Testis (tissue), 3 donors: ENCODE data around the gene NPR2. TPM values are rescaled to one million over a fixed set of nuclear protein-coding genes. Genes with fewer than 3 reads are reported as not detected.

Experiments used
- DNase-seq: peaks from one replicate; pipeline ENCODE4 v3.0.0-alpha.2; 2019
- H3K27ac ChIP-seq, 2 donors: fragments of 200-600 bp; sonication (generic); one replicate each; pipeline ENCODE4 v1.5.1; 2019
- H3K27me3 ChIP-seq: fragments of 200-600 bp; sonication (generic); one replicate; pipeline ENCODE4 v1.5.1; 2019
- H3K36me3 ChIP-seq: fragments of 200-600 bp; sonication (generic); one replicate; pipeline ENCODE4 v1.5.1; 2017; ENCODE audit warnings: low read depth; ENCODE audit errors: missing control alignments
- H3K4me1 ChIP-seq: fragments of 200-600 bp; sonication (generic); one replicate; pipeline ENCODE4 v1.5.1; 2019
- H3K4me3 ChIP-seq, 2 donors: fragments of 200-600 bp; sonication (generic); one replicate each; pipeline ENCODE4 v1.5.1; 2017 to 2019
- H3K9me3 ChIP-seq: fragments of 200-600 bp; sonication (generic); one replicate; pipeline ENCODE4 v1.5.1; 2017
- CTCF ChIP-seq, 3 experiments: fragments of 450-650 bp in 2 of 3; fragments of 200-600 bp in 1 of 3; sonication (generic) in 1 of 3; IDR thresholded peaks; one replicate each; pipeline ENCODE4 v1.5.1; 2016 to 2019; ENCODE audit warnings: antibody characterized with exemption in 3 of 3, mild to moderate bottlenecking in 2 of 3, moderate library complexity in 1 of 3
- POLR2A ChIP-seq: fragments of 450-650 bp; IDR thresholded peaks from one replicate; pipeline ENCODE4 v1.6.1; 2017; ENCODE audit warnings: antibody characterized with exemption, mild to moderate bottlenecking, moderate library complexity
- WGBS, 2 donors: methylation state at CpG; one replicate each; pipeline ENCODE4 v1.1.5; 2018; 5-methylcytosine and 5-hydroxymethylcytosine counted together
- intact Hi-C: fragments of 100-400 bp; cut with DNase I; formaldehyde crosslinking; loops from one replicate; pipeline ENCODE4 v1.15.1; 2023; ENCODE audit warnings: low total_unique reads
- polyA plus RNA-seq: library from polyadenylated mRNA; stranded (reverse); fragments of 350-450 nt; fragmentation: Illumina TruSeq; extraction: RNeasy Lipid Tissue Mini Kit (QIAGEN cat#74804); gene quantifications from one replicate; pipeline ENCODE4 v1.2.3, GENCODE V29; 2014; ENCODE audit warnings: low read depth, low replicate concordance; ENCODE audit not compliant: insufficient read depth
- total RNA-seq, 2 donors: library from RNA; depleted of rRNA; stranded (reverse); fragments of >200 nt; gene quantifications; one replicate each; pipeline ENCODE4 v1.2.3, GENCODE V29; 2016

Gene NPR2
- total and polyA plus RNA-seq, 3 donors from 2014 or later: 16.1 to 23.4 (median 18.5) TPM

GRCh38 chr9:35812025-35812602 is 20.7 kb downstream of the NPR2 start, which contains the start of gene SPAG8:
Gene SPAG8, minus strand, starts transcription at chr9:35812262. Its CDS starts 115 bp downstream, at chr9:35812147.
- H3K36me3 ChIP-seq: no peaks in the 10 kb centered on the region
- 2% methylated on average over 16 to 28 of the region's 28 CpGs for WGBS, 2 donors
- no peaks in the 10 kb centered on the region for H3K9me3 ChIP-seq
- peak; percentile 32 for TF ChIP-seq POLR2A
- TF ChIP-seq CTCF (IDR thresholded peaks at IDR 0.05): peak in 1 of 3 experiments; percentile 6
- peak within 1 kb of the TSS; percentile 59 to 64 for H3K4me3 ChIP-seq
- no peaks in the 10 kb centered on the region for H3K27me3 ChIP-seq
- DNase-seq: peak; percentile 97
- peak within 1 kb of the TSS in 1 of 2 donors; percentile 98 for H3K27ac ChIP-seq
- peaks cover 26% of the 10 kb centered on the region for H3K4me1 ChIP-seq
- intact Hi-C loops: loop anchor here (10.0 kb wide), 1 partner anchor 77 kb away; the partner anchor contains the start of genes CREB3 and TLN1

GRCh38 chr9:35813434-35814105 is 22.2 kb downstream of the NPR2 start:
- H3K36me3 ChIP-seq: no peaks in the 10 kb centered on the region
- intact Hi-C loops: loop anchor here (10.0 kb wide), 1 partner anchor 79 kb away; the partner anchor contains the start of genes CREB3 and TLN1
- H3K4me3 ChIP-seq: no peak overlapping the region
- 62 to 63% methylated on average over 9 to 10 of the region's 10 CpGs for WGBS, 2 donors
- peaks cover 26% of the 10 kb centered on the region for H3K4me1 ChIP-seq
- no peaks in the 10 kb centered on the region for H3K9me3 ChIP-seq
- peak in 2 of 3 experiments; percentile 27 to 31 for TF ChIP-seq CTCF (IDR thresholded peaks at IDR 0.05)
- TF ChIP-seq POLR2A: no peak
- no peak for DNase-seq
- H3K27me3 ChIP-seq: no peaks in the 10 kb centered on the region
- peak overlapping the region; percentile 90 to 98 for H3K27ac ChIP-seq

- no peaks in the 10 kb centered on the region for H3K36me3 ChIP-seq
- WGBS, 2 donors: 5 to 16% methylated on average over 10 to 24 of the region's 29 CpGs
- no peaks in the 10 kb centered on the region for H3K27me3 ChIP-seq
- no peaks in the 10 kb centered on the region for H3K9me3 ChIP-seq
- TF ChIP-seq CTCF (IDR thresholded peaks at IDR 0.05) (peak in 1 of 3 experiments; percentile 1), POLR2A (no peak)
- intact Hi-C loops: loop anchor here (10.0 kb wide), 1 partner anchor 79 kb away; the partner anchor contains the start of genes CREB3 and TLN1
- peak overlapping the region; percentile 90 to 98 for H3K27ac ChIP-seq
- peak overlapping the region; percentile 83 to 90 for H3K4me3 ChIP-seq
- H3K4me1 ChIP-seq: peaks cover 26% of the 10 kb centered on the region
- peak; percentile 79 for DNase-seq
Measured at GRCh38 chr9:35814106-35814840, 22.9 kb downstream of the NPR2 start.

DNA sequence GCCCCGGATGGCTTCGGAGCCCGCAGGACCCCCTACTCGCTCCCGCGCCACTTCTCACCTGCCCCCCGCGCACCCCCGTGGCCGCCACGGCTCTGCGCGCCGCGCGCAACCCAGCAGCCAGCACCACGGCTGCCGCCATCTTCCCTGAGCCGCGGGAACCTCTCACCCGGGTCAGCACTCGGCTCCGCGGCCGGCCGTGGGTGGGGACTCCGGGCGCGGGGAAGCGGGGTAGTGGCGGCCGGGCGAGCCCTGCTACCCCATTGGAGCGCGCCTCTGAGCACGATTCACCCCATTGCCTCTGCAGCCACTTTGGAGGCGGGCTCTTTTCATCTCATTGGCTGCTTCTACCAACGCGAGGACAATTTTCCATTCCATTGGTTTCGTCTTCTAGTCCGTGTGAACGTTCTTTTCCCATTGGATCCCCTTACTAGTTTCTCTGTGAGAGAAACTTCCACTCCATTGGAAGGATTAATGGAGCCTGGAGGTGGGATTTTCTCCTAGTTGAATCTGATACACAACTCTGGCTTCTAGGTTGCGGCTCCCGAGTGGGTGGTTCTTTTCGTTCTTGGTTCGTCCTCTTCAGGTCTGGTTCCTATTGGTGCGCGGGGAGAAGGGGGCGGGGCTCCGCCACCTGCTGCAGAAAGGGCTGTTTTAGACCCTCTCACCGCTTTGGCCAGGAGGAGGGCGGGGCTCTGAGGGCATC is 23.6 kb downstream of the NPR2 start, which contains the start of gene HINT2:
Gene HINT2 (minus strand): TSS at position 202 of the 703 bp plus-strand sequence. CDS start 63 bp downstream, at position 139.
- Histone ChIP-seq H3K4me1 (peaks cover 26% of the 10 kb centered on the region), H3K9me3 (no peaks in the 10 kb centered on the region), H3K36me3 (no peaks in the 10 kb centered on the region), H3K27ac (peak within 1 kb of the TSS; percentile 90 to 98), H3K27me3 (no peaks in the 10 kb centered on the region), H3K4me3 (peak within 1 kb of the TSS; percentile 83 to 90)
- DNase-seq: peak; percentile 99
- intact Hi-C loops: loop anchor here (10.0 kb wide), 1 partner anchor 80 kb away; the partner anchor contains the start of genes CREB3 and TLN1
- WGBS, 2 donors: 0 to 1% methylated on average over 19 to 46 of the region's 52 CpGs
- TF ChIP-seq POLR2A: peak; percentile 54
- peak in 1 of 3 experiments; percentile 1 for TF ChIP-seq CTCF (IDR thresholded peaks at IDR 0.05)
